Articular chondrocyte of knee joint (primary cell): ENCODE results near the gene ELOVL2. TPM values are rescaled to one million over a fixed set of nuclear protein-coding genes. Genes with fewer than 3 reads are reported as not detected.

ENCODE experiments used
- total RNA-seq: library from RNA; depleted of rRNA; stranded (reverse); fragments of >200 nt; gene quantifications from 2 replicates; pipeline ENCODE4 v1.2.3, GENCODE V29; 2012

Gene ELOVL2
- total RNA-seq = 0.13 and 0.22 TPM in 2 replicates

GRCh38 chr6:11043961-11044711 is at the start of gene ELOVL2:
TSS of gene ELOVL2 (minus strand) at chr6:11044305. CDS start at chr6:11044230, 75 bp downstream.

Other genes with a start within 250 kb of the ELOVL2 start
- 0.13 TPM in 1 of 2 replicates, not detected in the other for gene MAK, start 205.8 kb downstream of the ELOVL2 start, total RNA-seq
- not detected in 2 replicates for gene GCM2, start 162.3 kb downstream of the ELOVL2 start, total RNA-seq
- gene SYCP2L, start 157.3 kb downstream of the ELOVL2 start, total RNA-seq = 0.13 and 0.43 TPM in 2 replicates
- gene SMIM13, start 49.5 kb upstream of the ELOVL2 start, total RNA-seq = 5.5 and 6.2 TPM in 2 replicates
- not detected in 2 replicates for gene ERVFRD-1, start 67.4 kb upstream of the ELOVL2 start, total RNA-seq
- 2.6 and 3.4 TPM in 2 replicates for gene NEDD9, start 188.4 kb upstream of the ELOVL2 start, total RNA-seq